GM12865 (cell line): ENCODE results near the gene TMEM187.
A peak's percentile ranks its signal among the peaks of the same experiment; 100 is the strongest.

Source experiments
- DNase-seq: peaks from one replicate; pipeline ENCODE4 v3.0.0; 2010; ENCODE audit warnings: low read depth
- H3K4me3 ChIP-seq: 2 replicates; pipeline ENCODE4 v1.5.1; 2011; ENCODE audit warnings: mild to moderate bottlenecking, low read depth, low read length, control low read depth
- CTCF ChIP-seq: IDR thresholded peaks from 2 replicates; pipeline ENCODE4 v1.5.1; 2011; ENCODE audit warnings: low read length, control low read depth, low read depth, inconsistent platforms; ENCODE audit not compliant: insufficient read depth; ENCODE audit errors: missing control alignments

The TMEM187 gene

GRCh38 chrX:153944800-153945150 lies 27.8 kb upstream of the TMEM187 start:
- DNase-seq: no peak
- H3K4me3 ChIP-seq: peak overlapping the region; percentile 23; the same call in 1 of the 2 replicates
- no peak for TF ChIP-seq CTCF

DNA sequence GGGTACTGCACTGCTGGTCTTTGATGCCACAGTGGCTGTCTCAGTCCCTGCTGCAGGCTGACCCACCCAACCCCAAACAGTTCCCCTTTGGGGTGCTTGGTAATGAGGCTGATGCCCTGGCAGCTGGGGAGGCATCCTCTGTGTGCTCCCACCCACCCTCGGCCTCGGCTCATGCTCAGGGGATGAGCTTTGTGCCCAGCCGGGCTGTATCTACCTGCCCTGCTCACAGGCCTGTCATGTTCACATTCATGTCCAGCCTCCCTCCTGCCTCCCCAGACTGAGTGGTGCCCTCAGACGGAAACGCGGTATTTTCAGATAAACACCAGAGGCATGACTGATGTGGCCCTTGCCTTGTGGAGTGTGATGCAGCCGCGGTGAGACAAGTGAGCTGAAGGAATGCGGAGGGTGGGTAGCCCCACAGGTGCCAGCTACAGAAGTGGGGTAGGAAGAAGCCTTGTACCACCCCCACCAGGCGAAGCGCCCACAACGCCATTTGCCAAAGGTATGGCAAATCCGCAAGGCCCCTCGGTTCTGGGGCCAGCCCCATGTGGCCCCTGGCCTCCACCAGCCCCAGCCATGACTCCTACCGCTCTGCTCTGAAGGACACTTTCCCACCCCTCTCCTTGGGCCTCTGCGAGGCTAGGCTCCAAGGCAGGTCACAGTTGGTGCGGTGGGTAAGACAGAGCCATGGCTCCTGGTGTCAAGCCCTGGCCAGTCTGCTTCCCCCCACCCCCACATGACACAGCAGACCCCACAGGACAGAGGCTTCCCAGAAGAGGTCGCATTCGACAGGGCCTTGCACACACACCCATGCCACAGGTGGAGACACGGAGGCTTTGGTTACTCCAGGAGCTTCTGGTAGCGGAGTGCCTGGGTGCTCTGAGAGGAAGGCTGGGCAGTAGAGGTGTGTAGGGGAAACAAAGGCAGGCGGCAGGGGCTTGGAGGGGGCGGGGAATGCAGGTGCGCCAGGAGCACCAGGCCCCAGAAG lies 26.3 kb upstream of the TMEM187 start:
- no peak for TF ChIP-seq CTCF
- no peak overlapping the region for H3K4me3 ChIP-seq
- DNase-seq: no peak

- H3K4me3 ChIP-seq: no peak overlapping the region
- DNase-seq: peak; percentile 84
- TF ChIP-seq CTCF: peak; percentile 79
Measured at GRCh38 chrX:153947009-153947769, 25.4 kb upstream of the TMEM187 start.

GRCh38 chrX:153948002-153948466 lies 24.5 kb upstream of the TMEM187 start:
- H3K4me3 ChIP-seq: no peak overlapping the region
- no peak for DNase-seq
- TF ChIP-seq CTCF: no peak

DNA sequence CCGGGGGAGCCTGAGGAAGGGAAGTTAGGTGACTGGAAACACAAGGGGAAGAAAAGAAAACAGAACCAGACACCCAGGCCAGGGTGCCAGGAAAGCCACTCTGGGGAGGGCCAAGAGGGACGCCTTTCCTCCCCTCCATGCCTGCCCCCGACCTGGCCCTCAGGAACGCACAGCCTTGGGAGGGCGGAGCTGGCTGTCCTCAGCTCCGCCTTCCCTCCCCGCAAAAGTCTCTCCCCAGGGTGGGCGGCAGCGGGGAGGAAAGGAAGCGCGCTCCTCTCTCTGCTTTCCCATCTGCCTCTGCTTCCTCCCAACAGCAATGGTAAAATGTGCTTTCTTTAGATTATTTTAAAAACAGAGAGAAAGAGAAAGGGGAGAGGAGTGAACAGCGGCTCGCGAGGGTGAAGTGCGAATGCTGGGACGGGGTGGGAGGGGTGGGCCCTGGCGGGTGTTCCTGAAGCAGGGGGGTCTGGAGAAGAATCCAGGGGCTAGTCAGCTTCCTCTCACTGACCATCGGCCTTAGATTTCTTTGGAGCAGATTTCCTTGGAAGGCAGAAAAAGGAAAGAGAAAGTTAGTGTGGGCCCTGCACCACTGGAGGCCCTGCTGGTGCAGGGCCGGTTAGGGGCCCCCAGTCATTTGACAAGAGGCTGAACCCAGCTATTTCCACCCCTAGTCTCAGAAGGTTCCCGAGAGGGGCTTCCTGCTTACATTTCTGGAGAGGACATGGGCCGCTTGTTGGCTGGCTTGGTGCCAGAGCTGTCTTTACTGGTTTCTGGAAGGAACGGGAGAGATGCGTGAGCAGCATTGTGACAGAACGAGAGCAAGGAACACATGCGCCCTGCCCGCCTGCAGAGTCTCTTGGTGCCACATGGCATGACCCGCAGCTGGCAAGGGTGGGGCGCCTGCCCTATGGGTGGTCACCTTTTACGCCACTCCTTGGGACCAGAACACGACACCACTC lies 23.4 kb upstream of the TMEM187 start:
- no peak overlapping the region for H3K4me3 ChIP-seq
- DNase-seq: no peak
- TF ChIP-seq CTCF: no peak

DNA sequence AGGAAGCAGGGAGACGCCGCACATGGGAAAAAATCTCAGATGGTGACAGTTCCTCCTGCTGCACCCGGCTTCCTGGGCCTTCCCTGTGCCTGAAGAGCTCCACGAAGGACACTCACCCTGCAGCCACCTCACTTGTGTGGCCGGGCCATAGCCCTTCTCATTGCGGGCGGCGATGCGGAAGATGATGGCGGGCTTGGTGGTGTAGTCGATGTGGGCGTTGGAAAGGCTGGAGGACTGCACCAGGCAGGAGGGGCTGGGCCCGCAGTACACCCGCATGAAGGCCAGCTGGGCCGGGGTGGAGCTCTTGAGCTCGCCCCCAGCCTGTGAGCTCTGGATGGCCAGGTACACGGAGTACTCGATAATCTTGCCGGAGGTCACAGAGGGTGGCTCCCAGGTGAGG lies 22.4 kb upstream of the TMEM187 start:
- H3K4me3 ChIP-seq: no peak overlapping the region
- DNase-seq: no peak

More for the DNA sequence above, 22.4 kb upstream of the TMEM187 start:
- no peak for TF ChIP-seq CTCF
